ENCODE data around the gene ICAM5.
A peak's percentile ranks its signal among the peaks of the same experiment; 100 is the strongest.

The ICAM5 gene

GRCh38 chr19:10291554-10292205 is 1.9 kb downstream of the ICAM5 start:
- DNase-seq = no peak

DNA sequence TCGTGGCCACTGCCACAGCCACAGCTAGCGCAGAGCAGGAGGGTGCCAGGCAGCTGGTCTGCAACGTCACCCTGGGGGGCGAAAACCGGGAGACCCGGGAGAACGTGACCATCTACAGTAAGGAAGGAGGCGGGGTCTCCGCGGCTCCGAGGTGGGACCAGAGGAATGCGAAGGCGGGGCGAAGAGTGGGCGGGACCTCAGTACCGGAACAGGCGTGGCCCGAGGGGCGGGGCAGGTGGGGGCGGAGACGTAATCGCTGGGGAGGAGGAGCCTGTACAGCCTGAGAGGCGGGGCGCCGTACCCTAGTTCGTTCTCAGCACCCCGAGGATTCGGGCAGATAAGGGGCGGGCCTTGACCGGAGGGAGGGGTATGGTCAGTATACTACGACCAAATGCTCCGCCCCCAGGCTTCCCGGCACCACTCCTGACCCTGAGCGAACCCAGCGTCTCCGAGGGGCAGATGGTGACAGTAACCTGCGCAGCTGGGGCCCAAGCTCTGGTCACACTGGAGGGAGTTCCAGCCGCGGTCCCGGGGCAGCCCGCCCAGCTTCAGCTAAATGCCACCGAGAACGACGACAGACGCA is 2.5 kb downstream of the ICAM5 start:
- peak in 11 of 51 donors; percentile 10 to 58 (median 40) for DNase-seq

- no peak for DNase-seq
Observed at GRCh38 chr19:10292789-10293636, 3.3 kb downstream of the ICAM5 start.

GRCh38 chr19:10293637-10294367 is 4.0 kb downstream of the ICAM5 start:
- no peak for DNase-seq

- no peak for DNase-seq
Observed at GRCh38 chr19:10294368-10294697, 4.6 kb downstream of the ICAM5 start.

DNA sequence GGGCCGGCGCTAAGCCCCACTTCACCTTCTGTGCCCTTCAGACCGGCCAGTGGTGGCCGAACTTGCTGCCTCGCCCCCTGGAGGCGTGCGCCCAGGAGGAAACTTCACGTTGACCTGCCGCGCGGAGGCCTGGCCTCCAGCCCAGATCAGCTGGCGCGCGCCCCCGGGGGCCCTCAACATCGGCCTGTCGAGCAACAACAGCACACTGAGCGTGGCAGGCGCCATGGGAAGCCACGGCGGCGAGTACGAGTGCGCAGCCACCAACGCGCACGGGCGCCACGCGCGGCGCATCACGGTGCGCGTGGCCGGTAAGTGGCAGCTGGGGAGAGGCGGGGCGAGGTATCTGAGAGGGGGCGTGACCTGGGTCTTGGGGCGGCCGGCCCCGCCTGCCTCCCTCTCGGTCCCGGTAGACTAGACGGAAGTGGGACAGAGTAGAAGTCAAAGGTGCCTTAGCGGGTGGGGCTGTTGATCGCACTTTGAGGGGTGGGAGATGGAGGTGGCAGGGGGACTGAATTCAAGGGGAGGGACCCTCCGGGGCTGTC is 5.6 kb downstream of the ICAM5 start:
- DNase-seq = no peak

GRCh38 chr19:10295847-10296591 is 6.3 kb downstream of the ICAM5 start:
- no peak for DNase-seq

DNA sequence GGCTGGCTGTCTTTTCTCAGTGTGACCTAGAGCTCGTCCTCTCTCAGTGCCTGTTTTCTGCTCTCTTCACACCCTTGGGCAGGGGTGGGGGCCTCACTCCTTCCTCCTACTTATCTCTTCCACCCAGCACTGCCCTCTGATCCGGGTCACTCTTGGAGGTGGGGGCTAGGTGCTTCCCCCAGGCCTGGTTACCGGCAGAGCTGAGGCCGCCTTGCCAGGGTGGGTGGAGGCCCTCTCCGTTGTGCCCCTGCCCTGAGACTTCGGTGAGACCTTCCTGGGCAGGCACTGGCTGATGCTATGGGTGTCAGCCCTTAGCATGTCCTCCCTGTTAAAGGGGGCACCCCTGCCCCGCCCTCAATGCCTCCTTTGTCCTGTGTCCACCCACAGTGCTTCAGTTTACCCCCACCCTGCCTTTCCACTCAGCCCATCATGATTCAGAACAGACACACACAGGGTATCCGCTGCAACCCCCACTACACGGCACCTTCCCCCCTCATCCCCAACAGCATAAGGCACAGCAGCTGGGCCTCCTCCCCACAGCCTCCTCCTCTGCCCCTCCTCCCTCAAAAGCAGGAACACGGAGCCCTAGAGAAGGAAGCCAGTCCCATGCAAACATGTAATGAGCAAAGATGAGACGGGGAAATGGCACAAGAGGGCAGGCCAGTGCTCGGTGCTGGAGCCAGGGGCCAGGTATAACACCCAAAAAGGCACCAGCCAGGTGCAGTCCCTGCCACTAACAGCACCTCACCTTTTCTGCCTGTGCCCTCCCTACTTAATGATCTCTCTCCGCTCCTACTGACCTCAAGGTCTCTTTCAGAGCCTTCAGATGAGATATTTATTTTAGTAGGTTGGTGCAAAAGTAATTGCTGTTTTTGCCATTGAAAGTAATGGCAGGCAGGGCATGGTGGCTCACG is 10.1 kb downstream of the ICAM5 start:
- peak in 1 of 51 donors; percentile 50 for DNase-seq

- peak in 17 of 51 donors; percentile 3 to 69 (median 12) for DNase-seq
Observed at GRCh38 chr19:10305139-10305806, 15.5 kb downstream of the ICAM5 start.

GRCh38 chr19:10306327-10306726 is 16.6 kb downstream of the ICAM5 start:
- DNase-seq = no peak

DNA sequence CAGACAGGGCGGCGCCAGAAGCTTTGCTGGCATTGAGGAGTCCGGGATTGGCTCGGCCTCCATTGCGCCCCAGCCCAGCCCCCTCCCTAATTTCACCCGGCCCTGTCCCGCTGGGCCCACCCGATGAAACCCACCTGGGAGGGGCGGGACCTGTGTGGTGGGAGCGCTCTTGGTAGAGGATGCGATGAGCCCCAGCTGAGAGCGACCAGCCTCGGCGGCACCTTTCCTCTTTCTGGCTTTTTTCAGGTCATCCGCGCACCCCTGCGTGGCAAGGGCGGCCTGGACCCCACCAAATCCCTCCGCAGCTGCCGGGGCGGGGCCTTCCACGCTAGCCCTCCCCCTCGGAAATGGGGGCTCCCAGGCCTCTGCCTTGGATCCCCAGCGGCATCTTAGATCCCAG is 19.7 kb downstream of the ICAM5 start, which contains the start of gene ZGLP1:
Gene ZGLP1, minus strand, starts transcription at position 393 of the 400 bp plus-strand sequence.
- no peak for DNase-seq

GRCh38 chr19:10315335-10316214 is 25.8 kb downstream of the ICAM5 start, which contains the start of gene FDX2:
Gene FDX2 (minus strand): TSS chr19:10316015. CDS start chr19:10315996, 19 bp downstream.
- DNase-seq = peak; percentile 33 to 93 (median 82)

DNA sequence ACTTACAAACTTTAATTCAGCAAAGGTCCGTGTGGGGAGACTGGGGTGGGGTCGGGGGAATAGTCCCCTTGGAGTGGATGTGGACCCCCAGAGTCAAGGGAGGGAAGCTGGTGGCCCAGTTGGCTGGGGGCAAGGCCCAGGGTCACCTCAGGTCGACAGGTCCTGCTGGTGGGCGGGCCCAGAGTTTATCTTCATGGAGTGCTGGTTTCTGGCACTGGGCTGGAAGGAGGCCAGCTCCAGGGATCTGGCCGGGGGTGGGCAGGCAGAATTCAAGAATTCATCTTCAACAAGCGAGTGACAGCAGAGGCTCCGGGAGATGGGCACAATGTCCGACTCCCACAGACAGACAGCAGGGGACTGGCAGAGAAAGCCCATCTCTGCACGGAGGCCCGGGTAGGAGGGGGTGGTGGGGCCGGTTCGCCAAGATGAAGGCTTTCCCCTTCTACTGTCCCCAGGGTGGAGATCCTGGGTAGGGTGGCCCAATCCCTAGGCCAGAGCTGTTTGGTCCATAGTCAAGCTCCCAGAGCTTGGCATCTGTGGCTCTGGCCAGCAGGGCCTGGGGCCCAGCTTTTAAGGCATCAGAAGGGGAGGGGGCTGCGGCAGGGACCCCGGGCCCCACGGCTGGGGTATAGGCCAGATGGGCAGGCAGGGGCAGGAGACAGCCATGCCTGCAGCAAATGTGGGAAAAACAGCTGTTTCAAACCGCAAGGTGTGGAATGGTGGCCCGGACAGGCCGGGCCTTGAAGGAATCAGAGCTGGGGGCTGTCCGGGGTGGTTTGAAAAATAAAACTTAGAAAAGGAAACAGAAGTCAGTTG is 26.7 kb downstream of the ICAM5 start:
- peak in 1 of 51 donors; percentile 35 for DNase-seq

GRCh38 chr19:10317045-10317856 is 27.5 kb downstream of the ICAM5 start:
- no peak for DNase-seq

GRCh38 chr19:10317857-10318462 is 28.2 kb downstream of the ICAM5 start:
- DNase-seq = no peak

All from hypothalamus (tissue), 51 donors.